ENCODE results near the gene ARHGAP10. TPM values are rescaled to one million over a fixed set of nuclear protein-coding genes. Genes with fewer than 3 reads are reported as not detected.

ARHGAP10 gene
- total and polyA plus RNA-seq, 10 of the 15 experiments (the other 5 are each of a cell fraction or from before 2014, with no cell fraction given) = 1.3 to 25.8 (median 17.2) TPM

DNA sequence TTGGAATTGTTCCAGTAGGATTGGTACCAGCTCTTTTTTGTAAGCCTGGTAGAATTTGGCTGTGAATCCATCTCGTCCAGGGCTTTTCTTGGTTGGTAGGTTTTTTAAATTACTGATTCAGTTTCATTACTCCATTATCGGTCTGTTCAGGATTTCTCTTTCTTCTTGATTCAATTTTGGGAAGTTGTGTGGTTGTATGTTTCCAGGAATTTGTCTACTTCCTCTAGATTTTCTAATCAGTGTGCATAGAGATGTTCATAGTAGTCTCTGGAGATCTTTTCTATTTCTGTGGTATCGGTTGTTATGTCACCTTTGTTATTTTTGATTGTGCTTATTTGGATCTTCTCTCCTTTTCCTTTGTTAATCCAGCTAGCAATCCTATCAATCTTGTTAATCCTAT, 248.7 kb downstream of the ARHGAP10 start:
- WGBS (ENCODE audit: insufficient coverage, insufficient replicate concordance, low lambda C conversion rate, missing lambda C conversion rate) = 19% methylated on average over 3 of the region's 3 CpGs
- ATAC-seq = no peak
- peaks cover 9% of the 10 kb centered on the region; the same call in 1 of the 2 replicates for H3K4me1 ChIP-seq (ENCODE audit: control insufficient read depth, insufficient read depth, low read length)
- H3K27me3 ChIP-seq (replicated peaks in 1 of 2; ENCODE audit: control insufficient read depth in 2 of 2, insufficient read depth in 2 of 2, low read length in 1 of 2) = no peaks in the 10 kb centered on the region
- no peaks in the 10 kb centered on the region for H4K20me1 ChIP-seq (ENCODE audit: control insufficient read depth, insufficient read depth)
- no peak overlapping the region for H3K27ac ChIP-seq (ENCODE audit: control insufficient read depth, insufficient read depth)
- CTCF ChIA-PET = no interaction called here
- in situ Hi-C loops (cut with MboI) (no loop called here), intact Hi-C loops (cut with micrococcal nuclease; ENCODE audit: unreplicated experiment) (no loop called here)
- peak overlapping the region; percentile 52 for H3K4me3 ChIP-seq
- peaks cover 1 to 12% of the 10 kb centered on the region in 2 experiments for H3K36me3 ChIP-seq (ENCODE audit: control insufficient read depth in 2 of 2, insufficient read depth in 2 of 2, low read length in 1 of 2)
- DNase-seq (ENCODE audit: low read depth, low spot score) = no peak
- H2AFZ ChIP-seq (ENCODE audit: control insufficient read depth, low read depth, low read length) = no peak overlapping the region
- H3K9me3 ChIP-seq (replicated peaks; ENCODE audit: control insufficient read depth, insufficient read depth, low read length) = peaks cover 13% of the 10 kb centered on the region; the same call in 2 of the 3 replicates
- H3K4me2 ChIP-seq (ENCODE audit: control insufficient read depth, insufficient read depth) = 0 out of 2 replicates have a peak overlapping the region, but pooled peaks have one; percentile 5
- TF ChIP-seq HCFC1 (IDR thresholded peaks at IDR 0.05; ENCODE audit: low read length) (no peak), ESRRA (IDR thresholded peaks at IDR 0.05; ENCODE audit: low read length) (no peak)
- SMC1A ChIA-PET (ENCODE audit: uncharacterized antibody, unreplicated experiment) = interaction anchor here (1.0 to 1.3 kb wide), 2 partner anchors 11 to 55 kb away, joined by 3 read pairs; no protein-coding TSS in a partner anchor
- no peak for FAIRE-seq
- RAD21 ChIA-PET (ENCODE audit: unreplicated experiment) = no interaction called here
- H3K79me2 ChIP-seq (ENCODE audit: control insufficient read depth, insufficient read depth, low read length) = peaks cover 4% of the 10 kb centered on the region
- POLR2A ChIA-PET = interaction anchor here (0.6 kb wide), 2 partner anchors 10 to 68 kb away, joined by 6 to 7 read pairs; no protein-coding TSS in a partner anchor
- no peak overlapping the region for H3K9ac ChIP-seq (ENCODE audit: control insufficient read depth, insufficient read depth, low read length)
- BruUV-seq (replicated peaks) = no TSS peak

DNA sequence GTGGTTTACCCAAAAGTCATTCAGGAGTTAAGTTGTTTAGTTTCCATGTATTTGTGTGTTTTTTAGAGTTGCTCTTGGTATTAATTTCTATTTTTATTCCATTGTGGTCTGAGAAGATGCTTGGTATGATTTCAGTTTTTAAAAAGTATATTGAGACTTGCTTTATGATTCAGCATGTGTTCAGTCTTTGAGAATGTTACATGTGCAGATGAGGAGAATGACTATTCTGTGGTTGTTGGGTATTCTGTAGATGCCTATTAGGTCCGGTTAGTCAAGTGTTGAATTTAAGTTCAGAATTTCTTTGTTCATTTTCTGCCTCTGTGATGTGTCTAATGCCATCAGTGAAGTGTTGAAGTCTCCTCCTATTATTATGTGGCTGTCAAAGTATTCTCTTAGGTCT, 249.4 kb downstream of the ARHGAP10 start:
- DNase-seq (ENCODE audit: low read depth, low spot score) = peak; percentile 57
- Histone ChIP-seq H3K27me3 (replicated peaks in 1 of 2; ENCODE audit: control insufficient read depth in 2 of 2, insufficient read depth in 2 of 2, low read length in 1 of 2) (no peaks in the 10 kb centered on the region), H3K36me3 (ENCODE audit: control insufficient read depth in 2 of 2, insufficient read depth in 2 of 2, low read length in 1 of 2) (peaks cover 0 to 12% of the 10 kb centered on the region in 2 experiments; a peak in 3 of 4 replicates), H3K79me2 (ENCODE audit: control insufficient read depth, insufficient read depth, low read length) (peaks cover 4% of the 10 kb centered on the region), H3K9ac (ENCODE audit: control insufficient read depth, insufficient read depth, low read length) (no peak overlapping the region), H3K27ac (ENCODE audit: control insufficient read depth, insufficient read depth) (no peak overlapping the region), H2AFZ (ENCODE audit: control insufficient read depth, low read depth, low read length) (no peak overlapping the region), H3K4me2 (ENCODE audit: control insufficient read depth, insufficient read depth) (no peak overlapping the region), H3K4me3 (peak overlapping the region; percentile 52), H3K9me3 (replicated peaks; ENCODE audit: control insufficient read depth, insufficient read depth, low read length) (peaks cover 13% of the 10 kb centered on the region; the same call in 2 of the 3 replicates), H4K20me1 (ENCODE audit: control insufficient read depth, insufficient read depth) (0 out of 2 replicates have a peak, but pooled peaks cover 3% of the 10 kb centered on the region), H3K4me1 (ENCODE audit: control insufficient read depth, insufficient read depth, low read length) (peaks cover 9% of the 10 kb centered on the region; the same call in 1 of the 2 replicates)
- in situ Hi-C loops (cut with MboI) = no loop called here
- peak; percentile 90 for FAIRE-seq
- 0% methylated on average over 1 of the region's 1 CpG for WGBS (ENCODE audit: insufficient coverage, insufficient replicate concordance, low lambda C conversion rate, missing lambda C conversion rate)
- peak; percentile 94 for ATAC-seq
- intact Hi-C loops (cut with micrococcal nuclease; ENCODE audit: unreplicated experiment) = no loop called here
- ChIA-PET RAD21 (ENCODE audit: unreplicated experiment) (no interaction called here), SMC1A (ENCODE audit: uncharacterized antibody, unreplicated experiment) (interaction anchor here (1.4 kb wide), 1 partner anchor 76 kb away, joined by 5 read pairs; no protein-coding TSS in a partner anchor), CTCF (no interaction called here), POLR2A (no interaction called here)
- BruUV-seq (replicated peaks) = no TSS peak
- TF ChIP-seq, protein P1, sequence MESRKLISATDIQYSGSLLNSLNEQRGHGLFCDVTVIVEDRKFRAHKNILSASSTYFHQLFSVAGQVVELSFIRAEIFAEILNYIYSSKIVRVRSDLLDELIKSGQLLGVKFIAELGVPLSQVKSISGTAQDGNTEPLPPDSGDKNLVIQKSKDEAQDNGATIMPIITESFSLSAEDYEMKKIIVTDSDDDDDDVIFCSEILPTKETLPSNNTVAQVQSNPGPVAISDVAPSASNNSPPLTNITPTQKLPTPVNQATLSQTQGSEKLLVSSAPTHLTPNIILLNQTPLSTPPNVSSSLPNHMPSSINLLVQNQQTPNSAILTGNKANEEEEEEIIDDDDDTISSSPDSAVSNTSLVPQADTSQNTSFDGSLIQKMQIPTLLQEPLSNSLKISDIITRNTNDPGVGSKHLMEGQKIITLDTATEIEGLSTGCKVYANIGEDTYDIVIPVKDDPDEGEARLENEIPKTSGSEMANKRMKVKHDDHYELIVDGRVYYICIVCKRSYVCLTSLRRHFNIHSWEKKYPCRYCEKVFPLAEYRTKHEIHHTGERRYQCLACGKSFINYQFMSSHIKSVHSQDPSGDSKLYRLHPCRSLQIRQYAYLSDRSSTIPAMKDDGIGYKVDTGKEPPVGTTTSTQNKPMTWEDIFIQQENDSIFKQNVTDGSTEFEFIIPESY (IDR thresholded peaks at IDR 0.05) = no peak
- TF ChIP-seq NR2F1 (conservative IDR thresholded peaks at IDR 0.05) (no peak), CBFB (IDR thresholded peaks at IDR 0.05; ENCODE audit: low read depth) (peak; percentile 44; the same call in 1 of the 2 replicates), CHD4 (IDR thresholded peaks at IDR 0.05) (no peak), RELB (IDR thresholded peaks at IDR 0.05; ENCODE audit: low read depth) (no peak), MTA2 (IDR thresholded peaks at IDR 0.05; ENCODE audit: low read depth) (peak; percentile 80), PAX8 (IDR thresholded peaks at IDR 0.05) (no peak), BCL11A (IDR thresholded peaks at IDR 0.05; ENCODE audit: low read depth, low read length) (peak; percentile 86), EGR1 (IDR thresholded peaks at IDR 0.05; ENCODE audit: borderline replicate concordance in 1 of 2, low read depth in 2 of 2, low read length in 2 of 2) (no peak), KAT2A (conservative IDR thresholded peaks at IDR 0.05; ENCODE audit: control insufficient read depth, low read depth, low read length) (no peak), CBX3 (IDR thresholded peaks at IDR 0.05; ENCODE audit: borderline replicate concordance, low read depth) (no peak), ZBED1 (IDR thresholded peaks at IDR 0.05; ENCODE audit: borderline replicate concordance) (peak; percentile 58; the same call in 1 of the 2 replicates), EED (IDR thresholded peaks at IDR 0.05; ENCODE audit: low read depth) (no peak)
- TF ChIP-seq, protein P2, sequence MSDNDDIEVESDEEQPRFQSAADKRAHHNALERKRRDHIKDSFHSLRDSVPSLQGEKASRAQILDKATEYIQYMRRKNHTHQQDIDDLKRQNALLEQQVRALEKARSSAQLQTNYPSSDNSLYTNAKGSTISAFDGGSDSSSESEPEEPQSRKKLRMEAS (IDR thresholded peaks at IDR 0.05; ENCODE audit: low read depth, low read length) = no peak

All from GM12878 (cell line).